Keratinocyte (primary cell): Measurements from ENCODE around the gene B3GALT4. TPM values are rescaled to one million over a fixed set of nuclear protein-coding genes. Genes with fewer than 3 reads are reported as not detected.

Source experiments
- DNase-seq: peaks from one replicate; pipeline ENCODE4 v3.0.0-alpha.2; 2011; ENCODE audit warnings: low read depth, missing footprints, low spot score
- FAIRE-seq: peaks from 2 replicates; lab custom pipeline; 2011; peaks lifted over from hg19 to GRCh38; lab: Jason Lieb, UNC
- H2AFZ ChIP-seq: 2 replicates; pipeline ENCODE4 v1.6.0; 2012; ENCODE audit warnings: low read length, control low read depth, inconsistent platforms; ENCODE audit not compliant: control insufficient read depth
- H3K27ac ChIP-seq: 2 replicates; pipeline ENCODE4 v1.5.1; 2011; ENCODE audit warnings: low read length; ENCODE audit not compliant: control insufficient read depth, insufficient read depth
- H3K27me3 ChIP-seq: 3 replicates; pipeline ENCODE4 v1.6.0; 2011; ENCODE audit warnings: low read length; ENCODE audit not compliant: control insufficient read depth, insufficient read depth; ENCODE audit errors: extremely low read depth
- H3K36me3 ChIP-seq, 2 experiments: 2 replicates in 1 of 2; 3 replicates in 1 of 2; pipeline ENCODE4 v1.5.1; 2011; ENCODE audit warnings: low read length in 2 of 2, mild to moderate bottlenecking in 1 of 2; ENCODE audit not compliant: control insufficient read depth in 2 of 2, insufficient read depth in 2 of 2; ENCODE audit errors: extremely low read depth in 1 of 2
- H3K4me1 ChIP-seq: 3 replicates; pipeline ENCODE4 v1.5.1; 2011; ENCODE audit warnings: low read length; ENCODE audit not compliant: control insufficient read depth, insufficient read depth; ENCODE audit errors: extremely low read depth
- H3K4me2 ChIP-seq: 3 replicates; pipeline ENCODE4 v1.6.0; 2011; ENCODE audit warnings: low read depth, low read length; ENCODE audit not compliant: control insufficient read depth, insufficient read depth; ENCODE audit errors: extremely low read depth
- H3K4me3 ChIP-seq, 3 experiments: fragments of 200-600 bp in 1 of 3; sonication (generic) in 1 of 3; 2 replicates in 2 of 3; 3 replicates in 1 of 3; pipeline ENCODE4 v1.5.1; 2011 to 2016; ENCODE audit warnings: low read length in 3 of 3, mild to moderate bottlenecking in 3 of 3, control low read depth in 2 of 3, inconsistent platforms in 1 of 3, low read depth in 1 of 3, mixed read lengths in 1 of 3, mixed run types in 1 of 3, moderate library complexity in 1 of 3; ENCODE audit not compliant: control insufficient read depth in 2 of 3, insufficient read depth in 2 of 3; ENCODE audit errors: extremely low read depth in 1 of 3
- H3K79me2 ChIP-seq: 2 replicates; pipeline ENCODE4 v1.6.0; 2012; ENCODE audit warnings: low read length; ENCODE audit not compliant: control insufficient read depth, insufficient read depth
- H3K9ac ChIP-seq: 3 replicates; pipeline ENCODE4 v1.6.0; 2011; ENCODE audit warnings: low read length; ENCODE audit not compliant: control insufficient read depth, insufficient read depth; ENCODE audit errors: extremely low read depth
- H3K9me1 ChIP-seq: 3 replicates; pipeline ENCODE4 v1.6.0; 2011; ENCODE audit warnings: low read length; ENCODE audit not compliant: control insufficient read depth, insufficient read depth; ENCODE audit errors: extremely low read depth
- H3K9me3 ChIP-seq: 2 replicates; pipeline ENCODE4 v1.5.1; 2012; ENCODE audit warnings: low read depth, low read length; ENCODE audit not compliant: control insufficient read depth
- H4K20me1 ChIP-seq: 3 replicates; pipeline ENCODE4 v1.6.0; 2011; ENCODE audit warnings: low read length; ENCODE audit not compliant: control insufficient read depth, insufficient read depth; ENCODE audit errors: extremely low read depth
- EZH2 ChIP-seq: IDR thresholded peaks from one replicate; pipeline ENCODE4 v1.6.1; 2012; ENCODE audit warnings: inconsistent platforms, mild to moderate bottlenecking, low read length, moderate library complexity
- dilution Hi-C: fragments of 300-500 bp; cut with MboI; formaldehyde crosslinking; loops from one replicate; pipeline ENCODE4 v1.7.0; 2020; ENCODE audit warnings: low sequenced_read_pairs; ENCODE audit not compliant: extremely low pct_ligation_motif_present
- polyA plus RNA-seq, 5 experiments: library from polyadenylated mRNA; depleted of rRNA in 3 of 5; stranded (reverse) in 3 of 5; stranded (forward) in 1 of 5; unstranded in 1 of 5; fragments of >200 nt; gene quantifications; 1 replicate in 1 of 5; 2 replicates in 3 of 5; 3 replicates in 1 of 5; pipeline versions ENCODE4 v1.2.1 to v1.2.3, GENCODE V29; 2011 to 2012; ENCODE audit warnings: missing spikeins in 2 of 5, low read depth in 1 of 5, low replicate concordance in 1 of 5
- TF ChIP-seq, protein P1 (sequence below), 3 experiments: IDR thresholded peaks in 1 of 3; conservative IDR thresholded peaks in 1 of 3; optimal IDR thresholded peaks in 1 of 3; 2 replicates in 2 of 3; 3 replicates in 1 of 3; pipeline versions ENCODE3 to v1.5.1; 2011; ENCODE audit warnings: low read length in 3 of 3, mild to moderate bottlenecking in 3 of 3, moderate library complexity in 2 of 3, control low read depth in 1 of 3, inconsistent platforms in 1 of 3; ENCODE audit not compliant: insufficient read depth in 2 of 3; ENCODE audit errors: extremely low read depth in 1 of 3

B3GALT4 gene
- polyA plus RNA-seq, 1 donor (not counting 4 experiments of a cell fraction or from before 2014, with no cell fraction given), result 0.31 TPM

DNA sequence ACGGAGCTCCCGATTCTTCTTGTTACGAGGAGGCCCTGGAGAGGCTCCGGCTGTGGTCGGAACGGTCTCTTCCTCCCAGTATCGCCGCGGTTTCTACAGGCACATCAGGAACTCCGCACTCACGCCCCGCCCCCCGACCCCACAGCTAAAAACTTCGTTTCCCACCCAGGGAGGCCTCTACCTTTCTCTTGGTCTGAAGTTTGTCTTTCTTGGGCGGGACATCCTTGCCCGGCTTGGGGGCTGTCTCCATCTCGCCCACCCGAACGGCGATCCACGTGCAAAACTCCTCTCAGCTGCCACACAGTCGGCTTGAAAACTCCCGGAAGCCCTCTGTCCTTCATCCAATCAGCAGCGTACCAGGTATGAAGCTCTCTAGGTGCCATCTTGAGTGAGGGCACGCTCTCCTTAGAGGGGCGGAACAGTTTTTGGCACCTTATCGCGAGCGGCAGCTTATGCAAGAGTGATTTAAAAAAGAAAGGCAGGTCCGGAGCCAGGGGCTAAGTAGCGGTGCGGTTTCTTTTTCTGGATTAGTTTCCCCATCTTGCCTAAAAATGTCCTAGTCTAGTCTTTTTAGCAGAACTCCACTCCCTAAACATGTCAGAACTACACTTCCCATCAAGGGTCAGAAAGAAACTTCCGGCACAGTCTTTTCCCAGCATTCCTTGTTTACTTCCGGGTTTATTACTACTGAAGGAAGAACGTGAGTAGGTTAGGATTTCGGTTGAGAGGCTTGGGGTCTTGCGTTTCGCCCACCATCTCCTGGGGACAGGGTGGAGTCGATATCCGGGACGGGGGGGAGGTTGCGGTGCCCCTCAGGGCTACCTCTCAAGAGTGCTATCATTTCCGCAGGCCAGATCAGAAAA, 12.2 kb downstream of the B3GALT4 start, which contains the start of the genes PFDN6 and WDR46:
TSS of gene PFDN6 (plus strand) at position 681 of the 863 bp plus-strand sequence. CDS start 256 bp downstream, outside the sequence.
TSS of gene WDR46 (minus strand) at position 319 of the 863 bp plus-strand sequence. CDS start at position 250, 69 bp downstream.
- peak within 1 kb of the TSS; percentile 54 to 98 (median 95) for H3K4me3 ChIP-seq
- H3K9ac ChIP-seq, result peak within 1 kb of the TSS; percentile 95
- dilution Hi-C loops, result no loop called here
- H2AFZ ChIP-seq, result peak within 1 kb of the TSS; percentile 95
- peaks cover 20% of the 10 kb centered on the region for H3K4me1 ChIP-seq
- H3K4me2 ChIP-seq, result peak within 1 kb of the TSS; percentile 99
- H3K9me1 ChIP-seq, result no peaks in the 10 kb centered on the region
- no peaks in the 10 kb centered on the region for H3K27me3 ChIP-seq
- no peaks in the 10 kb centered on the region for H3K9me3 ChIP-seq
- peak; percentile 41 for FAIRE-seq
- H3K36me3 ChIP-seq, result peaks cover 34 to 53% of the 10 kb centered on the region in 2 experiments
- no peak for TF ChIP-seq EZH2
- TF ChIP-seq, protein P1, sequence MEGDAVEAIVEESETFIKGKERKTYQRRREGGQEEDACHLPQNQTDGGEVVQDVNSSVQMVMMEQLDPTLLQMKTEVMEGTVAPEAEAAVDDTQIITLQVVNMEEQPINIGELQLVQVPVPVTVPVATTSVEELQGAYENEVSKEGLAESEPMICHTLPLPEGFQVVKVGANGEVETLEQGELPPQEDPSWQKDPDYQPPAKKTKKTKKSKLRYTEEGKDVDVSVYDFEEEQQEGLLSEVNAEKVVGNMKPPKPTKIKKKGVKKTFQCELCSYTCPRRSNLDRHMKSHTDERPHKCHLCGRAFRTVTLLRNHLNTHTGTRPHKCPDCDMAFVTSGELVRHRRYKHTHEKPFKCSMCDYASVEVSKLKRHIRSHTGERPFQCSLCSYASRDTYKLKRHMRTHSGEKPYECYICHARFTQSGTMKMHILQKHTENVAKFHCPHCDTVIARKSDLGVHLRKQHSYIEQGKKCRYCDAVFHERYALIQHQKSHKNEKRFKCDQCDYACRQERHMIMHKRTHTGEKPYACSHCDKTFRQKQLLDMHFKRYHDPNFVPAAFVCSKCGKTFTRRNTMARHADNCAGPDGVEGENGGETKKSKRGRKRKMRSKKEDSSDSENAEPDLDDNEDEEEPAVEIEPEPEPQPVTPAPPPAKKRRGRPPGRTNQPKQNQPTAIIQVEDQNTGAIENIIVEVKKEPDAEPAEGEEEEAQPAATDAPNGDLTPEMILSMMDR (optimal IDR thresholded peaks at IDR 0.05 in 1 of 3, IDR thresholded peaks at IDR 0.05 in 1 of 3, conservative IDR thresholded peaks at IDR 0.05 in 1 of 3; ENCODE audit: extremely low read depth in 1 of 3, insufficient read depth in 2 of 3, low read length in 3 of 3), result no peak
- H3K27ac ChIP-seq, result peak within 1 kb of the TSS; percentile 85
- H3K79me2 ChIP-seq, result peaks cover 49% of the 10 kb centered on the region
- no peak for DNase-seq
- H4K20me1 ChIP-seq, result no peaks in the 10 kb centered on the region

DNA sequence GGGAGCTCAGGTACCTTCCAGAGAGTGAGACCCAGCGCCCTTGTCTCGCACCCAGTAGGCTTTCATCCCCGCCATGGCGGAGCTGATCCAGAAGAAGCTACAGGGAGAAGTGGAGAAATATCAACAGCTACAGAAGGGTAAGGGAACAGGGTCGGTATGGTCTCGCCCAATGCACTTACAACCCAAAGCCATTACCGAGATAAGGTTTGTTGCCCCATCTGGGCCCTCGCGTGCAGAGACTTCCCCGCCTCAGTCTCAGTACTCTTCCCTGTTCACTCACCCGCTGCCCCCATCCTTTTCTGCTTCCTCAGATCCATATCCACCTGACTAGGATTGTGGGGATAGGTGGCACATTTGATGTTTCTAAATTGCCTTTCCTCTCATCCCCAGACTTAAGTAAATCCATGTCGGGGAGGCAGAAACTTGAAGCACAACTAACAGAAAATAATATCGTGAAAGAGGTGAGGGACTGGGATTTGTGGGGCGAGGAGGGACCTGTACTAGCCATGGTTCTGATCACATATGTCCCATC, 12.9 kb downstream of the B3GALT4 start:
- Histone ChIP-seq H3K4me3 (peak overlapping the region; percentile 54 to 98 (median 95)), H3K9me3 (no peaks in the 10 kb centered on the region), H3K79me2 (peaks cover 49% of the 10 kb centered on the region), H3K9me1 (no peaks in the 10 kb centered on the region), H3K9ac (peak overlapping the region; percentile 95), H3K27ac (peak overlapping the region; percentile 85), H3K27me3 (no peaks in the 10 kb centered on the region), H3K4me1 (peaks cover 20% of the 10 kb centered on the region), H2AFZ (peak overlapping the region; percentile 95), H4K20me1 (no peaks in the 10 kb centered on the region), H3K4me2 (peak overlapping the region; percentile 99), H3K36me3 (peaks cover 35 to 47% of the 10 kb centered on the region in 2 experiments)
- no peak for FAIRE-seq
- no peak for TF ChIP-seq EZH2
- TF ChIP-seq, protein P1 (optimal IDR thresholded peaks at IDR 0.05 in 1 of 3, IDR thresholded peaks at IDR 0.05 in 1 of 3, conservative IDR thresholded peaks at IDR 0.05 in 1 of 3; ENCODE audit: extremely low read depth in 1 of 3, insufficient read depth in 2 of 3, low read length in 3 of 3), result no peak
- dilution Hi-C loops, result no loop called here
- DNase-seq, result no peak
